HG03139 (cell line): ENCODE results near the gene B4GALT5.

Experiments used
- ATAC-seq: cut with Tn5 transposase; IDR thresholded peaks from one replicate; pipeline ENCODE4 v1.9.1; 2021; ENCODE audit not compliant: unreplicated experiment

B4GALT5 gene

GRCh38 chr20:49701916-49702315, 11.8 kb downstream of the B4GALT5 start:
- ATAC-seq = no peak

- no peak for ATAC-seq
Measured at GRCh38 chr20:49701241-49701790, 12.4 kb downstream of the B4GALT5 start.

GRCh38 chr20:49700411-49701185, 13.1 kb downstream of the B4GALT5 start:
- no peak for ATAC-seq

GRCh38 chr20:49699200-49699992, 14.3 kb downstream of the B4GALT5 start:
- peak; percentile 72 for ATAC-seq

- ATAC-seq = no peak
Measured at GRCh38 chr20:49698477-49698876, 15.2 kb downstream of the B4GALT5 start.

GRCh38 chr20:49697071-49697470, 16.6 kb downstream of the B4GALT5 start:
- no peak for ATAC-seq

- no peak for ATAC-seq
Measured at GRCh38 chr20:49696594-49696993, 17.1 kb downstream of the B4GALT5 start.

GRCh38 chr20:49695830-49696229, 17.8 kb downstream of the B4GALT5 start:
- ATAC-seq = no peak

GRCh38 chr20:49694450-49695071, 19.1 kb downstream of the B4GALT5 start:
- ATAC-seq = no peak

- no peak for ATAC-seq
Measured at GRCh38 chr20:49693435-49694171, 20.1 kb downstream of the B4GALT5 start.

- ATAC-seq = no peak
Measured at GRCh38 chr20:49692941-49693340, 20.7 kb downstream of the B4GALT5 start.

- ATAC-seq = no peak
Measured at GRCh38 chr20:49691818-49692568, 21.7 kb downstream of the B4GALT5 start.

GRCh38 chr20:49690899-49691620, 22.6 kb downstream of the B4GALT5 start:
- ATAC-seq = no peak

- ATAC-seq = no peak
Measured at GRCh38 chr20:49687595-49688567, 25.8 kb downstream of the B4GALT5 start.

GRCh38 chr20:49685809-49686208, 27.9 kb downstream of the B4GALT5 start:
- no peak for ATAC-seq

- ATAC-seq = no peak
Measured at GRCh38 chr20:49685161-49685601, 28.5 kb downstream of the B4GALT5 start.

GRCh38 chr20:49684335-49684997, 29.2 kb downstream of the B4GALT5 start:
- ATAC-seq = no peak

- no peak for ATAC-seq
Measured at GRCh38 chr20:49682798-49683197, 30.9 kb downstream of the B4GALT5 start.
